ENCODE data around the gene PIM1. TPM values are rescaled to one million over a fixed set of nuclear protein-coding genes. Genes with fewer than 3 reads are reported as not detected.

The PIM1 gene
- total and polyA plus RNA-seq, 10 of the 15 experiments (the other 5 are each of a cell fraction or from before 2014, with no cell fraction given), result 0.66 to 33.9 (median 10.2) TPM

- TF ChIP-seq MXI1 (IDR thresholded peaks at IDR 0.05; ENCODE audit: low read depth, low read length), result 0 out of 2 replicates have a peak, but pooled peaks have one; percentile 36
- no peak for TF ChIP-seq SPI1 (IDR thresholded peaks at IDR 0.05; ENCODE audit: borderline replicate concordance, insufficient read depth, low read depth, low read length)
- TF ChIP-seq ZZZ3 (IDR thresholded peaks at IDR 0.05; ENCODE audit: control insufficient read depth, insufficient read length, low read depth), result no peak
- TF ChIP-seq TCF7 (IDR thresholded peaks at IDR 0.05; ENCODE audit: borderline replicate concordance), result no peak
- TF ChIP-seq E4F1 (IDR thresholded peaks at IDR 0.05; ENCODE audit: borderline replicate concordance, partially characterized antibody), result no peak
- no peak for TF ChIP-seq ZNF217 (IDR thresholded peaks at IDR 0.05)
- TF ChIP-seq SP1 (IDR thresholded peaks at IDR 0.05; ENCODE audit: low read depth, low read length), result peak; percentile 51
- TF ChIP-seq, protein P1, sequence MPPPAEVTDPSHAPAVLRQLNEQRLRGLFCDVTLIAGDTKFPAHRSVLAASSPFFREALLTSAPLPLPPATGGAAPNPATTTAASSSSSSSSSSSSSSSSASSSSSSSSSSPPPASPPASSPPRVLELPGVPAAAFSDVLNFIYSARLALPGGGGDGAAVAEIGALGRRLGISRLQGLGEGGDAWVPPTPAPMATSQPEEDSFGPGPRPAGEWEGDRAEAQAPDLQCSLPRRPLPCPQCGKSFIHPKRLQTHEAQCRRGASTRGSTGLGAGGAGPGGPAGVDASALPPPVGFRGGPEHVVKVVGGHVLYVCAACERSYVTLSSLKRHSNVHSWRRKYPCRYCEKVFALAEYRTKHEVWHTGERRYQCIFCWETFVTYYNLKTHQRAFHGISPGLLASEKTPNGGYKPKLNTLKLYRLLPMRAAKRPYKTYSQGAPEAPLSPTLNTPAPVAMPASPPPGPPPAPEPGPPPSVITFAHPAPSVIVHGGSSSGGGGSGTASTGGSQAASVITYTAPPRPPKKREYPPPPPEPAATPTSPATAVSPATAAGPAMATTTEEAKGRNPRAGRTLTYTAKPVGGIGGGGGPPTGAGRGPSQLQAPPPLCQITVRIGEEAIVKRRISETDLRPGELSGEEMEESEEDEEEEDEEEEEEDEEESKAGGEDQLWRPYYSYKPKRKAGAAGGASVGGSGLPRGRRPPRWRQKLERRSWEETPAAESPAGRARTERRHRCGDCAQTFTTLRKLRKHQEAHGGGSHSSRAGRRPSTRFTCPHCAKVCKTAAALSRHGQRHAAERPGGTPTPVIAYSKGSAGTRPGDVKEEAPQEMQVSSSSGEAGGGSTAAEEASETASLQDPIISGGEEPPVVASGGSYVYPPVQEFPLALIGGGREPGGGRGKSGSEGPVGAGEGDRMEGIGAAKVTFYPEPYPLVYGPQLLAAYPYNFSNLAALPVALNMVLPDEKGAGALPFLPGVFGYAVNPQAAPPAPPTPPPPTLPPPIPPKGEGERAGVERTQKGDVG (CRISPR knock-in tag; IDR thresholded peaks at IDR 0.05), result no peak
- no peak for TF ChIP-seq NFXL1 (IDR thresholded peaks at IDR 0.05; ENCODE audit: borderline replicate concordance)
- no peak; the same call in 1 of the 2 replicates for TF ChIP-seq POLR2AphosphoS5 (IDR thresholded peaks at IDR 0.05; ENCODE audit: low read length)
- no peak; the same call in 1 of the 2 replicates for TF ChIP-seq SIN3A (IDR thresholded peaks at IDR 0.05; ENCODE audit: low read depth, low read length)
- TF ChIP-seq IRF4 (IDR thresholded peaks at IDR 0.05; ENCODE audit: low read depth, low read length), result no peak
- peak in 1 of 2 experiments; percentile 73; a peak in 2 of 3 replicates for TF ChIP-seq EGR1 (IDR thresholded peaks at IDR 0.05; ENCODE audit: borderline replicate concordance in 1 of 2, low read depth in 2 of 2, low read length in 2 of 2)
- TF ChIP-seq, protein P2, sequence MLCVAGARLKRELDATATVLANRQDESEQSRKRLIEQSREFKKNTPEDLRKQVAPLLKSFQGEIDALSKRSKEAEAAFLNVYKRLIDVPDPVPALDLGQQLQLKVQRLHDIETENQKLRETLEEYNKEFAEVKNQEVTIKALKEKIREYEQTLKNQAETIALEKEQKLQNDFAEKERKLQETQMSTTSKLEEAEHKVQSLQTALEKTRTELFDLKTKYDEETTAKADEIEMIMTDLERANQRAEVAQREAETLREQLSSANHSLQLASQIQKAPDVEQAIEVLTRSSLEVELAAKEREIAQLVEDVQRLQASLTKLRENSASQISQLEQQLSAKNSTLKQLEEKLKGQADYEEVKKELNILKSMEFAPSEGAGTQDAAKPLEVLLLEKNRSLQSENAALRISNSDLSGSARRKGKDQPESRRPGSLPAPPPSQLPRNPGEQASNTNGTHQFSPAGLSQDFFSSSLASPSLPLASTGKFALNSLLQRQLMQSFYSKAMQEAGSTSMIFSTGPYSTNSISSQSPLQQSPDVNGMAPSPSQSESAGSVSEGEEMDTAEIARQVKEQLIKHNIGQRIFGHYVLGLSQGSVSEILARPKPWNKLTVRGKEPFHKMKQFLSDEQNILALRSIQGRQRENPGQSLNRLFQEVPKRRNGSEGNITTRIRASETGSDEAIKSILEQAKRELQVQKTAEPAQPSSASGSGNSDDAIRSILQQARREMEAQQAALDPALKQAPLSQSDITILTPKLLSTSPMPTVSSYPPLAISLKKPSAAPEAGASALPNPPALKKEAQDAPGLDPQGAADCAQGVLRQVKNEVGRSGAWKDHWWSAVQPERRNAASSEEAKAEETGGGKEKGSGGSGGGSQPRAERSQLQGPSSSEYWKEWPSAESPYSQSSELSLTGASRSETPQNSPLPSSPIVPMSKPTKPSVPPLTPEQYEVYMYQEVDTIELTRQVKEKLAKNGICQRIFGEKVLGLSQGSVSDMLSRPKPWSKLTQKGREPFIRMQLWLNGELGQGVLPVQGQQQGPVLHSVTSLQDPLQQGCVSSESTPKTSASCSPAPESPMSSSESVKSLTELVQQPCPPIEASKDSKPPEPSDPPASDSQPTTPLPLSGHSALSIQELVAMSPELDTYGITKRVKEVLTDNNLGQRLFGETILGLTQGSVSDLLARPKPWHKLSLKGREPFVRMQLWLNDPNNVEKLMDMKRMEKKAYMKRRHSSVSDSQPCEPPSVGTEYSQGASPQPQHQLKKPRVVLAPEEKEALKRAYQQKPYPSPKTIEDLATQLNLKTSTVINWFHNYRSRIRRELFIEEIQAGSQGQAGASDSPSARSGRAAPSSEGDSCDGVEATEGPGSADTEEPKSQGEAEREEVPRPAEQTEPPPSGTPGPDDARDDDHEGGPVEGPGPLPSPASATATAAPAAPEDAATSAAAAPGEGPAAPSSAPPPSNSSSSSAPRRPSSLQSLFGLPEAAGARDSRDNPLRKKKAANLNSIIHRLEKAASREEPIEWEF (IDR thresholded peaks at IDR 0.05; ENCODE audit: insufficient replicate concordance, low read depth, low read length), result no peak
- no peak for TF ChIP-seq NR2F1 (conservative IDR thresholded peaks at IDR 0.05)
- TF ChIP-seq KDM1A (IDR thresholded peaks at IDR 0.05; ENCODE audit: borderline replicate concordance), result no peak
- TF ChIP-seq, protein P3, sequence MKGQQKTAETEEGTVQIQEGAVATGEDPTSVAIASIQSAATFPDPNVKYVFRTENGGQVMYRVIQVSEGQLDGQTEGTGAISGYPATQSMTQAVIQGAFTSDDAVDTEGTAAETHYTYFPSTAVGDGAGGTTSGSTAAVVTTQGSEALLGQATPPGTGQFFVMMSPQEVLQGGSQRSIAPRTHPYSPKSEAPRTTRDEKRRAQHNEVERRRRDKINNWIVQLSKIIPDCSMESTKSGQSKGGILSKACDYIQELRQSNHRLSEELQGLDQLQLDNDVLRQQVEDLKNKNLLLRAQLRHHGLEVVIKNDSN (IDR thresholded peaks at IDR 0.05; ENCODE audit: borderline replicate concordance, extremely low read length, insufficient read depth, low read depth, low read length), result no peak
Observed at GRCh38 chr6:37169496-37170272, at the start of gene PIM1 (continued).
